C4-2B (cell line): Measurements from ENCODE around the gene MAP3K19.

Experiments
- ZFX ChIP-seq: fragments of 450-650 bp; IDR thresholded peaks from 2 replicates; pipeline ENCODE4 v1.6.1; 2017
- TF ChIP-seq, protein P1 (sequence below): fragments of 450-650 bp; conservative IDR thresholded peaks from 2 replicates; pipeline ENCODE4 v1.5.1; 2017; ENCODE audit warnings: mild to moderate bottlenecking

DNA sequence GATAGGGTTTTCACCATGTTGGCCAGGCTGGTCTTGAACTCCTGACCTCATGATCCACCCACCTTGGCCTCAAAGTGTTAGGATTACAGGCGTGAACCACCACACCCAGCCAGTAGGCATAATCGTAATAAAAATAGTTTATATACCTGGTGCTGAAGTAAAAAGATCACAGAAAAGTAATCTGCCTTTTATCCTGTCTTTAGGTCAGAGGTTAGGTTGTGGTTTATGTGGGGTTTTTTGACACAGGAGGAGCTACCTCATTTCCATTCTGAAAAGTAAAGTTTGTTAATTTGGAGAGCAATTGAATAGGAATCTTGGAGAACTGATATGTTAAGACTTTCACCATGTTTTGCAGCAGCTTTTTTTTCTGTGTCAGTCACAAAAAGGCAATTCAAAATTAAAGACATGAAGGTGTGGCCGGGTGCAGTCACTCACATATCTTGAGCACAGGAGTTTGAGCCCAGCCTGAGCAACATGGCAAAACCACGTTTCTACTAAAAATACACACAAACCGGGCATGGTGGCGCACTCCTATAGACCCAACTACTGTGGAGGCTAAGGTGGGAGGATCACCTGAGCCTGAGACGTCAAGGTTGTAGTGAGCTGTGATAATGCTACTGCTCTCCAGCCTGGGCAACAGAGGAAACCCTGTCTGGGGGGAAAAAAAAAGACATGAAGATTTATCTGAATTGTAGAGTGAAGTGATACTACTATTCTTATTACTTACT lies 97.1 kb downstream of the MAP3K19 start:
- TF ChIP-seq, protein P1, sequence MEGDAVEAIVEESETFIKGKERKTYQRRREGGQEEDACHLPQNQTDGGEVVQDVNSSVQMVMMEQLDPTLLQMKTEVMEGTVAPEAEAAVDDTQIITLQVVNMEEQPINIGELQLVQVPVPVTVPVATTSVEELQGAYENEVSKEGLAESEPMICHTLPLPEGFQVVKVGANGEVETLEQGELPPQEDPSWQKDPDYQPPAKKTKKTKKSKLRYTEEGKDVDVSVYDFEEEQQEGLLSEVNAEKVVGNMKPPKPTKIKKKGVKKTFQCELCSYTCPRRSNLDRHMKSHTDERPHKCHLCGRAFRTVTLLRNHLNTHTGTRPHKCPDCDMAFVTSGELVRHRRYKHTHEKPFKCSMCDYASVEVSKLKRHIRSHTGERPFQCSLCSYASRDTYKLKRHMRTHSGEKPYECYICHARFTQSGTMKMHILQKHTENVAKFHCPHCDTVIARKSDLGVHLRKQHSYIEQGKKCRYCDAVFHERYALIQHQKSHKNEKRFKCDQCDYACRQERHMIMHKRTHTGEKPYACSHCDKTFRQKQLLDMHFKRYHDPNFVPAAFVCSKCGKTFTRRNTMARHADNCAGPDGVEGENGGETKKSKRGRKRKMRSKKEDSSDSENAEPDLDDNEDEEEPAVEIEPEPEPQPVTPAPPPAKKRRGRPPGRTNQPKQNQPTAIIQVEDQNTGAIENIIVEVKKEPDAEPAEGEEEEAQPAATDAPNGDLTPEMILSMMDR, result no peak
- TF ChIP-seq ZFX, result no peak
